Esophagus muscularis mucosa (tissue), 4 donors: ENCODE measurements around the gene KLF7.
A peak's percentile ranks its signal among the peaks of the same experiment; 100 is the strongest.

Experiments
- EP300 ChIP-seq: sonication (generic); formaldehyde crosslinking; IDR thresholded peaks from one replicate; pipeline ENCODE4 v1.6.1; 2017; ENCODE audit warnings: antibody characterized with exemption
- POLR2A ChIP-seq: fragments of 450-650 bp; IDR thresholded peaks from one replicate; pipeline ENCODE4 v1.6.1; 2017; ENCODE audit warnings: antibody characterized with exemption, moderate library complexity, mild to moderate bottlenecking, low read depth
- POLR2AphosphoS5 ChIP-seq, 2 donors: sonication (generic); formaldehyde crosslinking; IDR thresholded peaks; one replicate each; pipeline ENCODE4 v1.6.1; 2017; ENCODE audit warnings: antibody characterized with exemption in 2 of 2
- TF ChIP-seq, protein P1 (sequence below), 3 experiments: fragments of 200-600 bp in 2 of 3; fragments of 450-650 bp in 1 of 3; sonication (generic) in 2 of 3; IDR thresholded peaks; one replicate each; pipeline ENCODE4 v1.5.1; 2017 to 2019; ENCODE audit warnings: antibody characterized with exemption in 3 of 3, mild to moderate bottlenecking in 2 of 3, moderate library complexity in 1 of 3

DNA sequence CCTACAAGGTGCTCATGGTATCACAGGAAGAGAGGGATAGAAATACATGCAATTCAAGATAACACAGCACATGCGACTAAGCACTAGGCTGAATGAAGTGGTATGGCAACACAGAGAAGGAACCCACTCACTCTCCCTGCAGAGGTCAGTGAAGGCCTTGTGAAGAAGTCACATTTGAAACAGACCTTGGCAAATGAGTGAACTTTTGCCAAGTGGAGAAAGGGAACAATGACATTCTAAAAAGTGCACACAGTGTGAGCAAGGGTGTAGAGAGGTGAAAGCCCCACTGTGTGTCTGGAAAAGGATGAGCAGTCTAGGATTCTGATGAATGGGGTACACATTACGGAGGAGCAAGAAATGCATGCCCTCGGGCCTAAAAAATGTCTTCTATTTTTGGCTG, 23.3 kb downstream of the KLF7 start:
- TF ChIP-seq, protein P1, sequence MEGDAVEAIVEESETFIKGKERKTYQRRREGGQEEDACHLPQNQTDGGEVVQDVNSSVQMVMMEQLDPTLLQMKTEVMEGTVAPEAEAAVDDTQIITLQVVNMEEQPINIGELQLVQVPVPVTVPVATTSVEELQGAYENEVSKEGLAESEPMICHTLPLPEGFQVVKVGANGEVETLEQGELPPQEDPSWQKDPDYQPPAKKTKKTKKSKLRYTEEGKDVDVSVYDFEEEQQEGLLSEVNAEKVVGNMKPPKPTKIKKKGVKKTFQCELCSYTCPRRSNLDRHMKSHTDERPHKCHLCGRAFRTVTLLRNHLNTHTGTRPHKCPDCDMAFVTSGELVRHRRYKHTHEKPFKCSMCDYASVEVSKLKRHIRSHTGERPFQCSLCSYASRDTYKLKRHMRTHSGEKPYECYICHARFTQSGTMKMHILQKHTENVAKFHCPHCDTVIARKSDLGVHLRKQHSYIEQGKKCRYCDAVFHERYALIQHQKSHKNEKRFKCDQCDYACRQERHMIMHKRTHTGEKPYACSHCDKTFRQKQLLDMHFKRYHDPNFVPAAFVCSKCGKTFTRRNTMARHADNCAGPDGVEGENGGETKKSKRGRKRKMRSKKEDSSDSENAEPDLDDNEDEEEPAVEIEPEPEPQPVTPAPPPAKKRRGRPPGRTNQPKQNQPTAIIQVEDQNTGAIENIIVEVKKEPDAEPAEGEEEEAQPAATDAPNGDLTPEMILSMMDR (IDR thresholded peaks at IDR 0.05), result peak in 1 of 3 experiments; percentile 23
- peak in 1 of 2 donors; percentile 48 for TF ChIP-seq POLR2AphosphoS5 (IDR thresholded peaks at IDR 0.05)
- no peak for TF ChIP-seq EP300
- TF ChIP-seq POLR2A, result no peak
